A549 (cell line): Measurements from ENCODE around the gene MYO1D. TPM values are rescaled to one million over a fixed set of nuclear protein-coding genes. Genes with fewer than 3 reads are reported as not detected.
"Not testable (repeated sequence)": the region's sequence is repeated elsewhere in the genome, so short reads cannot be mapped to it uniquely, and the experiment has no call there.

ENCODE experiments used
- ATAC-seq, 2 experiments: fragments of 200-7000 bp in 1 of 2; fragments of >200 bp in 1 of 2; cut with Nextera tagmentation in 1 of 2; cut with Tn5 transposase in 1 of 2; 3 replicates each; pipeline versions ENCODE4 v1.8.0 to v1.9.1; 2018 to 2020; ENCODE audit warnings: mild to moderate bottlenecking in 1 of 2, moderate library complexity in 1 of 2
- CTCF ChIA-PET: fragments of 300-600 bp; sonication (Branson Sonifier 250); formaldehyde crosslinking; extraction: SDS; loops from one replicate; lab custom pipeline; 2021; ENCODE audit warnings: antibody characterized with exemption, inconsistent platforms; lab: Yijun Ruan, JAX
- POLR2A ChIA-PET: fragments of 350-600 bp; formaldehyde crosslinking; extraction: SDS; loops from one replicate; lab custom pipeline; 2021; ENCODE audit warnings: antibody characterized with exemption, inconsistent platforms; lab: Yijun Ruan, JAX
- DNase-seq, 2 experiments: peaks; one replicate each; pipeline versions ENCODE4 v3.0.0 to v3.0.0-alpha.2; 2011 to 2016; ENCODE audit warnings: low read depth in 1 of 2, low spot score in 1 of 2
- FAIRE-seq: peaks from 2 replicates; lab custom pipeline; 2011; peaks lifted over from hg19 to GRCh38; lab: Jason Lieb, UNC
- H3K27ac ChIP-seq, 2 experiments: fragments of >200 bp; sonication (Bioruptor Twin); formaldehyde crosslinking; 3 replicates each; pipeline ENCODE4 v1.5.1; 2016 to 2017
- H3K4me1 ChIP-seq: fragments of >200 bp; sonication (Bioruptor Twin); formaldehyde crosslinking; 3 replicates; pipeline ENCODE4 v1.6.1; 2016
- H3K4me2 ChIP-seq: fragments of >200 bp; sonication (Bioruptor Twin); formaldehyde crosslinking; 3 replicates; pipeline ENCODE4 v1.6.1; 2016
- H3K4me3 ChIP-seq: fragments of >200 bp; sonication (Bioruptor Twin); formaldehyde crosslinking; 3 replicates; pipeline ENCODE4 v1.5.1; 2016
- H3K9me3 ChIP-seq: fragments of >200 bp; sonication (Bioruptor Twin); formaldehyde crosslinking; 3 replicates; pipeline ENCODE4 v1.6.1; 2016
- BCL3 ChIP-seq: fragments of >200 bp; sonication (Bioruptor Twin); formaldehyde crosslinking; IDR thresholded peaks from 3 replicates; pipeline ENCODE4 v1.6.1; 2016
- BHLHE40 ChIP-seq: IDR thresholded peaks from 2 replicates; pipeline ENCODE4 v1.6.1; 2012; ENCODE audit warnings: low read depth, low read length, inconsistent platforms
- CBX8 ChIP-seq: fragments of 200-600 bp; sonication (generic); IDR thresholded peaks from 2 replicates; pipeline ENCODE4 v1.6.1; 2016
- E2F6 ChIP-seq: IDR thresholded peaks from 2 replicates; pipeline ENCODE4 v1.6.1; 2012; ENCODE audit warnings: low read depth, borderline replicate concordance
- EHF ChIP-seq: fragments of 250-450 bp; sonication (Bioruptor Pico); IDR thresholded peaks from 2 replicates; pipeline ENCODE4 v1.5.0; 2020; ENCODE audit warnings: mild to moderate bottlenecking
- EHMT2 ChIP-seq: fragments of 200-600 bp; sonication (generic); IDR thresholded peaks from 2 replicates; pipeline ENCODE4 v1.6.1; 2016; ENCODE audit warnings: antibody characterized with exemption, low read depth, mild to moderate bottlenecking, moderate library complexity
- ELK1 ChIP-seq: fragments of 150-350 bp; IDR thresholded peaks from 2 replicates; pipeline ENCODE4 v1.6.1; 2014; ENCODE audit warnings: low read depth, mild to moderate bottlenecking, low read length
- FOXS1 ChIP-seq: fragments of 250-450 bp; sonication (Bioruptor Pico); IDR thresholded peaks from 2 replicates; pipeline ENCODE4 v1.5.0; 2020; ENCODE audit warnings: mild to moderate bottlenecking, moderate library complexity
- GATA3 ChIP-seq: IDR thresholded peaks from 2 replicates; pipeline ENCODE4 v1.6.1; 2012; ENCODE audit warnings: borderline replicate concordance
- HES2 ChIP-seq: fragments of >200 bp; sonication (Bioruptor Twin); formaldehyde crosslinking; IDR thresholded peaks from 2 replicates; pipeline ENCODE4 v1.6.1; 2016
- HOXB13 ChIP-seq: fragments of 250-450 bp; sonication (Bioruptor Pico); IDR thresholded peaks from 2 replicates; pipeline ENCODE4 v1.5.0; 2020; ENCODE audit warnings: low read depth, mild to moderate bottlenecking, moderate library complexity
- NPAS2 ChIP-seq: fragments of 250-450 bp; sonication (Bioruptor Pico); IDR thresholded peaks from 2 replicates; pipeline ENCODE4 v1.8.0; 2022; ENCODE audit warnings: mild to moderate bottlenecking, moderate library complexity, borderline replicate concordance
- PHF8 ChIP-seq: fragments of 200-600 bp; sonication (generic); IDR thresholded peaks from 2 replicates; pipeline ENCODE4 v1.6.1; 2016; ENCODE audit warnings: low read depth, mild to moderate bottlenecking, antibody characterized with exemption, moderate library complexity, borderline replicate concordance
- POLR2AphosphoS2 ChIP-seq: conservative IDR thresholded peaks from 2 replicates; pipeline ENCODE4 v1.6.1; 2012; ENCODE audit warnings: low read length, improper control_type of control experiment, inconsistent platforms
- RAD21 ChIP-seq, 2 experiments: fragments of >200 bp in 1 of 2; sonication (Bioruptor Twin) in 1 of 2; formaldehyde crosslinking in 1 of 2; IDR thresholded peaks in 1 of 2; conservative IDR thresholded peaks in 1 of 2; 2 replicates in 1 of 2; 3 replicates in 1 of 2; pipeline ENCODE4 v1.6.1; 2012 to 2018; ENCODE audit warnings: inconsistent platforms in 1 of 2
- RCOR1 ChIP-seq: fragments of 150-350 bp; IDR thresholded peaks from 2 replicates; pipeline ENCODE4 v1.6.1; 2014; ENCODE audit warnings: antibody characterized with exemption, low read length, low read depth
- SREBF2 ChIP-seq: fragments of 450-650 bp; IDR thresholded peaks from 2 replicates; pipeline ENCODE4 v1.6.1; 2014; ENCODE audit warnings: mild to moderate bottlenecking, moderate library complexity
- TP53 ChIP-seq: fragments of 250-450 bp; sonication (Bioruptor Pico); IDR thresholded peaks from 2 replicates; pipeline ENCODE4 v1.5.0; 2021; ENCODE audit warnings: mild to moderate bottlenecking, moderate library complexity
- USF2 ChIP-seq: fragments of 450-650 bp; IDR thresholded peaks from 2 replicates; pipeline ENCODE4 v1.6.1; 2014; ENCODE audit warnings: antibody characterized with exemption
- ZSCAN20 ChIP-seq: fragments of 250-450 bp; sonication (Bioruptor Pico); IDR thresholded peaks from 2 replicates; pipeline ENCODE4 v1.8.0; 2022; ENCODE audit warnings: mild to moderate bottlenecking, moderate library complexity
- WGBS: methylation state at CpG from one replicate; pipeline ENCODE4 v1.1.6; 2017; ENCODE audit errors: missing lambda C conversion rate; 5-methylcytosine and 5-hydroxymethylcytosine counted together
- polyA plus RNA-seq, 4 experiments: library from polyadenylated mRNA; depleted of rRNA in 3 of 4; stranded (reverse); fragments of >200 nt; fragmentation: RNase III in 1 of 4; extraction: RNeasy Plus Mini Kit Qiagen cat#74134 plus additional on column Dnase treatment in 1 of 4; gene quantifications; 2 replicates in 3 of 4; 3 replicates in 1 of 4; pipeline ENCODE4 v1.2.3, GENCODE V29; 2011 to 2017

Gene MYO1D
- polyA plus RNA-seq, 2 of the 4 experiments (the other 2 are of a cell fraction), result 2.8 to 4.2 TPM

GRCh38 chr17:32822996-32823395 lies 53.9 kb downstream of the MYO1D start:
- ATAC-seq, result no peak
- no peak for DNase-seq
- Histone ChIP-seq H3K9me3 (no peaks in the 10 kb centered on the region), H3K4me3 (peak overlapping the region; percentile 66), H3K27ac (peak overlapping the region; percentile 70 to 91; a peak in 3 of 6 replicates), H3K4me1 (peaks cover 8% of the 10 kb centered on the region; the same call in 2 of the 3 replicates), H3K4me2 (peak overlapping the region; percentile 77)
- TF ChIP-seq USF2, result peak; percentile 52
- TF ChIP-seq EHMT2, result no peak
- TF ChIP-seq EHF, result no peak
- no peak for TF ChIP-seq FOXS1 (CRISPR knock-in tag)
- no peak for TF ChIP-seq BHLHE40
- ChIA-PET CTCF (no interaction called here), POLR2A (no interaction called here)
- no peak for FAIRE-seq
- WGBS, result 52% methylated on average over 2 of the region's 2 CpGs

GRCh38 chr17:32821987-32822934 lies 54.7 kb downstream of the MYO1D start:
- H3K9me3 ChIP-seq, H3K4me1 ChIP-seq, POLR2A ChIA-PET, DNase-seq, CTCF ChIA-PET: not testable (repeated sequence)
- FAIRE-seq (peak; percentile 100), ATAC-seq (peak; percentile 36 to 57; a peak in 3 of 6 replicates)
- 58% methylated on average over 19 of the region's 82 CpGs for WGBS
- H3K4me3 ChIP-seq, result peak overlapping the region; percentile 66
- peak overlapping the region; percentile 77 for H3K4me2 ChIP-seq
- H3K27ac ChIP-seq, result peak overlapping the region; percentile 70 to 91

GRCh38 chr17:32820440-32820839 lies 56.5 kb downstream of the MYO1D start:
- POLR2A ChIA-PET, result no interaction called here
- no peak for ATAC-seq
- WGBS, result 78% methylated on average over 2 of the region's 2 CpGs

More at GRCh38 chr17:32820440-32820839, 56.5 kb downstream of the MYO1D start:
- FAIRE-seq, result no peak
- DNase-seq, result no peak
- H3K4me2 ChIP-seq, result no peak overlapping the region
- TF ChIP-seq PHF8, result no peak
- TF ChIP-seq HOXB13 (CRISPR knock-in tag), result no peak
- no peak for TF ChIP-seq RAD21 (conservative IDR thresholded peaks at IDR 0.05 in 1 of 2, IDR thresholded peaks at IDR 0.05 in 1 of 2)
- no peak for TF ChIP-seq BCL3
- TF ChIP-seq CBX8, result no peak
- no peak for TF ChIP-seq RCOR1
- TF ChIP-seq SREBF2, result no peak
- no peak for TF ChIP-seq ELK1
- no peak for TF ChIP-seq EHMT2
- TF ChIP-seq HES2, result no peak
- no peak for TF ChIP-seq E2F6
- no peak for TF ChIP-seq BHLHE40
- no peak for TF ChIP-seq FOXS1 (CRISPR knock-in tag)
- TF ChIP-seq NPAS2 (CRISPR knock-in tag), result no peak
- TF ChIP-seq ZSCAN20 (CRISPR knock-in tag), result no peak
- TF ChIP-seq GATA3, result no peak
- no peak for TF ChIP-seq TP53 (CRISPR knock-in tag)
- TF ChIP-seq POLR2AphosphoS2, result no peak
- TF ChIP-seq, all 56 proteins: peak for 0
- H3K4me1 ChIP-seq, result no peaks in the 10 kb centered on the region
- H3K4me3 ChIP-seq, result no peak overlapping the region
- CTCF ChIA-PET, result interaction anchor here (1.1 kb wide), 1 partner anchor 10 kb away, joined by 3 read pairs; no protein-coding TSS in a partner anchor
- no peaks in the 10 kb centered on the region for H3K9me3 ChIP-seq
- H3K27ac ChIP-seq, result no peak overlapping the region
